Ovary (tissue), 9 donors: ENCODE data around the gene BLTP1. TPM values are rescaled to one million over a fixed set of nuclear protein-coding genes. Genes with fewer than 3 reads are reported as not detected.

ENCODE experiments used
- DNase-seq, 5 donors: peaks; one replicate each; pipeline ENCODE4 v3.0.0-alpha.2; 2019 to 2020
- H3K27ac ChIP-seq, 2 donors: fragments of 200-600 bp; one replicate each; pipeline versions ENCODE4 v1.5.1 to v1.8.0; 2019 to 2022
- H3K27me3 ChIP-seq: fragments of 200-600 bp; one replicate; pipeline ENCODE4 v1.8.0; 2022
- H3K36me3 ChIP-seq: fragments of 200-600 bp; sonication (generic); one replicate; pipeline ENCODE4 v1.5.1; 2019
- H3K4me1 ChIP-seq: one replicate; pipeline ENCODE4 v1.8.1; 2013; ENCODE audit warnings: mild to moderate bottlenecking, moderate library complexity; ENCODE audit not compliant: insufficient read depth
- H3K4me3 ChIP-seq: fragments of 200-600 bp; sonication (generic); one replicate; pipeline ENCODE4 v1.5.1; 2017
- H3K9me3 ChIP-seq, 2 donors: fragments of 200-600 bp in 1 of 2; sonication (generic) in 1 of 2; one replicate each; pipeline versions ENCODE4 v1.5.1 to v1.8.1; 2013 to 2019; ENCODE audit warnings: mild to moderate bottlenecking in 1 of 2, moderate library complexity in 1 of 2
- CTCF ChIP-seq, 3 donors: fragments of 450-650 bp in 2 of 3; fragments of 200-600 bp in 1 of 3; IDR thresholded peaks; one replicate each; pipeline versions ENCODE4 v1.5.1 to v1.8.0; 2016 to 2022; ENCODE audit warnings: antibody characterized with exemption in 3 of 3, mild to moderate bottlenecking in 1 of 3
- EP300 ChIP-seq: sonication (generic); formaldehyde crosslinking; IDR thresholded peaks from one replicate; pipeline ENCODE4 v1.6.1; 2017; ENCODE audit warnings: antibody characterized with exemption
- POLR2A ChIP-seq: fragments of 450-650 bp; IDR thresholded peaks from one replicate; pipeline ENCODE4 v1.6.1; 2017; ENCODE audit warnings: antibody characterized with exemption, mild to moderate bottlenecking, moderate library complexity
- WGBS, 3 donors: extraction: QIAGEN DNeasy Blood & Tissue Kit in 1 of 3; methylation state at CpG; one replicate each; pipeline versions ENCODE4 v1.1.5 to v1.1.7; 2013 to 2017; 5-methylcytosine and 5-hydroxymethylcytosine counted together
- intact Hi-C, 4 donors: fragments of 100-400 bp; cut with DNase I; formaldehyde crosslinking; loops; one replicate each; pipeline versions ENCODE4 v1.11.0 to v1.15.1; 2022 to 2023
- polyA plus RNA-seq, 2 donors: library from polyadenylated mRNA; stranded (reverse); fragments of 200-250 nt in 1 of 2; fragments of 350-450 nt in 1 of 2; fragmentation: Illumina TruSeq in 1 of 2; extraction: RNeasy Lipid Tissue Mini Kit (QIAGEN cat#74804) in 1 of 2; gene quantifications; one replicate each; pipeline ENCODE4 v1.2.3, GENCODE V29; 2013 to 2014
- total RNA-seq, 7 donors: library from RNA; depleted of rRNA in 2 of 7; stranded (reverse); fragments of >200 nt in 2 of 7; fragmentation: NEBNext Ultra II Directional in 3 of 7; extraction: Animal tissue kit (Norgen Biotek cat#: 25700) in 3 of 7; gene quantifications; one replicate each; pipeline versions ENCODE4 v1.1.0 to v1.2.4, GENCODE V29; 2016 to 2023
- donor health status: DM: no; HTN: no; CAD: no; lungs with moderate emphysema.
- donor health status: DM: no; HTN: no; CAD: no.
- donor health status: Bipolar disorder and iron deficiency.
- donor health status: DM: yes; HTN: yes; CAD: no.
- donor health status: DM: no; HTN: no; CAD: no.
- donor health status: DM: yes; HTN: yes; CAD: no.

Gene BLTP1
- total and polyA plus RNA-seq, 9 donors, result 32.5 to 97.5 (median 69.5) TPM

DNA sequence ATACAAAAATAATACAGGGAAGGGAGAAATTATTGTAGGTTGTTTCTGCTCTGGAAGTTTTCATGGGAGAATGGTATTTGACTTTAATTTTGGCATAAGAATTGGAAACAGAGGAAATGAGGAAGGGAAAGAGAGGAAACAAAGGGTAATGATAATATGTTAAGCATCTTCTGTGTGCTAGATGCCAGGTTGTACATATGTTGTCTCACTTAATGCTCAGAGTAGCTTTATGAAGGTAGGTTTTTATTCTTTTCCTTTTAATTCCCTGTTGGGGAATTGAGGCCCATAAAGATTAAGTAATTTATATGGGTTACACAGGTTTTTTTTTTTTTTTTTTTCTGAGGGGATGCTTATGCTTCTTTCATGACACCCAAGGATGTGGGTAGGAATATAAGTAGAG, 19.2 kb downstream of the BLTP1 start:
- DNase-seq, result no peak

DNA sequence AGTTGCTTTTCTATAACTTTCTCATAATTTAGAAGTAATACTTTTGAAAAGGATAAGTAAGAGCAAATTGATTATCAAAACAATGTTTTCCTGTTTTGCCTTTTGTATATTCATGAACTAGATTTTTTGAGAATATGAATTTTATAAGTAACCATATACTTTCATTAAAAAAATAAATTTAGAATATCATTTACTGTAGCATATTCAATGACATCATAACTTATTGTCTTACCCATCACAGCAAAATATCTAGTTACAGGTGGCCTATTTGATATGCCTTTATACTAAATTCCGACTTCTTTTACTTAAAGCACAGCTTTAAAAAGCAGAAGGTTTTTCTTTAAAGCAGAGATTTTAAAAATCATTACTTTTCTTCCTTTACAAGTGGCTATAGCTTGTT, 20.1 kb downstream of the BLTP1 start:
- 96 to 98% (median 97%) methylated on average over 1 of the region's 1 CpG for WGBS, 3 donors
- H3K4me1 ChIP-seq, result peaks cover 4% of the 10 kb centered on the region
- H3K27ac ChIP-seq, result no peak overlapping the region
- H3K36me3 ChIP-seq, result no peaks in the 10 kb centered on the region
- no peaks in the 10 kb centered on the region for H3K27me3 ChIP-seq
- TF ChIP-seq CTCF (IDR thresholded peaks at IDR 0.05) (no peak), POLR2A (no peak), EP300 (no peak)
- H3K4me3 ChIP-seq, result no peak overlapping the region
- no peak for DNase-seq
- no peaks in the 10 kb centered on the region for H3K9me3 ChIP-seq
- intact Hi-C loops, result no loop called here

More for the DNA sequence above, 19.2 kb downstream of the BLTP1 start:
- H3K4me3 ChIP-seq, result no peak overlapping the region
- H3K9me3 ChIP-seq, result no peaks in the 10 kb centered on the region
- intact Hi-C loops, result no loop called here
- peaks cover 4% of the 10 kb centered on the region for H3K4me1 ChIP-seq
- no peaks in the 10 kb centered on the region for H3K27me3 ChIP-seq
- no peak overlapping the region for H3K27ac ChIP-seq
- TF ChIP-seq EP300, result no peak
- no peak for TF ChIP-seq POLR2A
- no peak for TF ChIP-seq CTCF (IDR thresholded peaks at IDR 0.05)
- H3K36me3 ChIP-seq, result no peaks in the 10 kb centered on the region

- Histone ChIP-seq H3K27me3 (no peaks in the 10 kb centered on the region), H3K4me3 (no peak overlapping the region), H3K27ac (no peak overlapping the region), H3K4me1 (no peaks in the 10 kb centered on the region), H3K9me3 (no peaks in the 10 kb centered on the region), H3K36me3 (no peaks in the 10 kb centered on the region)
- TF ChIP-seq POLR2A (no peak), EP300 (no peak), CTCF (IDR thresholded peaks at IDR 0.05) (no peak)
- DNase-seq, result no peak
- intact Hi-C loops, result no loop called here
- WGBS, 3 donors, result 98 to 100% (median 100%) methylated on average over 1 of the region's 1 CpG
Measured at GRCh38 chr4:122178961-122179360, 26.8 kb downstream of the BLTP1 start.

DNA sequence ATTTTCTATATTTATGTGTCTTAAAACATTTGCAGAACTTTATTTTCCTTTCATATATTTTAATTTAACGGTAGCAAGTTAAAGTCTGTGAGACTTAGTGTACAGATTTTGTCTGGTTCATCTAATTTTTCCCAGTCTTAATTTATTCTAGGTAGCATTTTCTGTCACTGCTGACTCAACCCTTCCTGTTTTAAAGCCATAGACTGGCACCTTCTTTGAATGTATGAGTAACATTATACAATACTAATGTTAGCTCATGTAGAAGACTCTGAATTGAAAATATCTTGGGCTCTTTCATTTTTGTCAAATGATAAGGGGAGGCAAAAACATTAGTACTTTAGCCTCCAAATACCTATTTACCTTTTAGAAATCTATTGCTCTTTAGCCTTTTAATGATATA, 43.6 kb downstream of the BLTP1 start:
- no peak overlapping the region for H3K4me3 ChIP-seq
- DNase-seq, result no peak
- no peak overlapping the region for H3K27ac ChIP-seq
- intact Hi-C loops, result no loop called here
- no peaks in the 10 kb centered on the region for H3K36me3 ChIP-seq
- TF ChIP-seq CTCF (IDR thresholded peaks at IDR 0.05) (no peak), EP300 (no peak)
- WGBS, 3 donors, result 96 to 100% (median 98%) methylated on average over 1 of the region's 1 CpG
- H3K4me1 ChIP-seq, result no peaks in the 10 kb centered on the region
- H3K27me3 ChIP-seq, result no peaks in the 10 kb centered on the region
- no peaks in the 10 kb centered on the region for H3K9me3 ChIP-seq

Other genes starting within 250 kb of the BLTP1 start
- gene TRPC3, start 200.3 kb upstream of the BLTP1 start, total RNA-seq, result 1 to 10 TPM in 1 of 7 donors, under 1 TPM in 6; 0.11 to 1.4 (median 0.25) TPM
- under 1 TPM; 0.40 to 0.58 TPM for gene TRPC3, start 200.3 kb upstream of the BLTP1 start, polyA plus RNA-seq
- gene ADAD1, start 226.7 kb downstream of the BLTP1 start, total RNA-seq, result not detected
- under 1 TPM in 1 of 2 donors, not detected in 1; 0.33 TPM for gene ADAD1, start 226.7 kb downstream of the BLTP1 start, polyA plus RNA-seq